Measurements from ENCODE around the gene ACER1. TPM values are rescaled to one million over a fixed set of nuclear protein-coding genes. Genes with fewer than 3 reads are reported as not detected.

ACER1 gene
- total and polyA plus RNA-seq, 2 of the 13 experiments (the other 11 are each of a cell fraction or from before 2014, with no cell fraction given) = not detected

DNA sequence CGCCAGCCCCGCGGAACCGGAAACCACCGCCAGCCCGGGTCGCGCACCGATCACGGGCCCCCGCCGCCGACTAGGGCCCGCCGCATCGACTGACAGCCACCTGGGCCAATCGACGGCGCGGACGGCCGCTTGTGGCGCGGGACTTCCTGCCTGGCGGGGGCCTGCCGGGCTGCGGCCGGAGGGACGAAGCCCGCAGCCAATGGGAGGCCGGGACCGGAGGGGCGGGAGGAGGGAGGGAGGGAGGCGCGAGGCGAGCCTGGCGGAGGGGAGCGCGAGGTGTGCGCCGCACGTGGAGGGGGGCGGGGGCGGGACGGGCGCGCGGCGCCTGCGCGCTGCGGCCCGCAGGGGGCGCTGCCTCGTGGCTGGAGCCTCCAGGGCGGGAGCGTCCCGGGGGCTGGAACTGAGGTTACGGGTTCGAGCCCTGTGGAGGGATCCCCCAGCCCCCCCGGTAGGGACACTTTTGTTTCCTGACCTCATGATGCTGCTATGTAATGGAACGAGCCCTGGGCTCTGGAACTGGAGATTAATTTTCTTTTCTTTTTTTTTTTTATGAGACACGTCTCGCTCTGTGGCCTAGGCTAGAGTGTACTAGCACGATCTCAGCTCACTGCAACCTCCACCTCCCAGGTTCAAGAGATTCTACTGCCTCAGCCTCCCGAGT, 53.4 kb downstream of the ACER1 start, which contains the start of gene MLLT1 (continued):
- TF ChIP-seq, protein P1, sequence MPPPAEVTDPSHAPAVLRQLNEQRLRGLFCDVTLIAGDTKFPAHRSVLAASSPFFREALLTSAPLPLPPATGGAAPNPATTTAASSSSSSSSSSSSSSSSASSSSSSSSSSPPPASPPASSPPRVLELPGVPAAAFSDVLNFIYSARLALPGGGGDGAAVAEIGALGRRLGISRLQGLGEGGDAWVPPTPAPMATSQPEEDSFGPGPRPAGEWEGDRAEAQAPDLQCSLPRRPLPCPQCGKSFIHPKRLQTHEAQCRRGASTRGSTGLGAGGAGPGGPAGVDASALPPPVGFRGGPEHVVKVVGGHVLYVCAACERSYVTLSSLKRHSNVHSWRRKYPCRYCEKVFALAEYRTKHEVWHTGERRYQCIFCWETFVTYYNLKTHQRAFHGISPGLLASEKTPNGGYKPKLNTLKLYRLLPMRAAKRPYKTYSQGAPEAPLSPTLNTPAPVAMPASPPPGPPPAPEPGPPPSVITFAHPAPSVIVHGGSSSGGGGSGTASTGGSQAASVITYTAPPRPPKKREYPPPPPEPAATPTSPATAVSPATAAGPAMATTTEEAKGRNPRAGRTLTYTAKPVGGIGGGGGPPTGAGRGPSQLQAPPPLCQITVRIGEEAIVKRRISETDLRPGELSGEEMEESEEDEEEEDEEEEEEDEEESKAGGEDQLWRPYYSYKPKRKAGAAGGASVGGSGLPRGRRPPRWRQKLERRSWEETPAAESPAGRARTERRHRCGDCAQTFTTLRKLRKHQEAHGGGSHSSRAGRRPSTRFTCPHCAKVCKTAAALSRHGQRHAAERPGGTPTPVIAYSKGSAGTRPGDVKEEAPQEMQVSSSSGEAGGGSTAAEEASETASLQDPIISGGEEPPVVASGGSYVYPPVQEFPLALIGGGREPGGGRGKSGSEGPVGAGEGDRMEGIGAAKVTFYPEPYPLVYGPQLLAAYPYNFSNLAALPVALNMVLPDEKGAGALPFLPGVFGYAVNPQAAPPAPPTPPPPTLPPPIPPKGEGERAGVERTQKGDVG (CRISPR knock-in tag; IDR thresholded peaks at IDR 0.05; ENCODE audit: borderline replicate concordance) = no peak
- TF ChIP-seq MED8 (CRISPR knock-in tag; IDR thresholded peaks at IDR 0.05; ENCODE audit: insufficient replicate concordance) (no peak), MYPOP (CRISPR knock-in tag; IDR thresholded peaks at IDR 0.05) (no peak), PRPF4 (IDR thresholded peaks at IDR 0.05; ENCODE audit: low read depth, low read length, poor library complexity, severe bottlenecking) (no peak), NFAT5 (CRISPR knock-in tag; IDR thresholded peaks at IDR 0.05) (peak; percentile 75; the same call in 1 of the 2 replicates), RBFOX2 (IDR thresholded peaks at IDR 0.05; ENCODE audit: low read depth, low read length) (peak; percentile 73), ZNF441 (CRISPR knock-in tag; IDR thresholded peaks at IDR 0.05; ENCODE audit: borderline replicate concordance) (no peak), LCORL (IDR thresholded peaks at IDR 0.05) (no peak), LCORL (CRISPR knock-in tag; IDR thresholded peaks at IDR 0.05) (no peak), ZSCAN31 (CRISPR knock-in tag; IDR thresholded peaks at IDR 0.05; ENCODE audit: low read depth) (peak; percentile 54), ZNF253 (CRISPR knock-in tag; IDR thresholded peaks at IDR 0.05; ENCODE audit: borderline replicate concordance) (0 out of 2 replicates have a peak, but pooled peaks have one; percentile 17), ZNF572 (CRISPR knock-in tag; IDR thresholded peaks at IDR 0.05) (no peak), TBX3 (IDR thresholded peaks at IDR 0.05; ENCODE audit: borderline replicate concordance) (no peak), MLLT10 (CRISPR knock-in tag; IDR thresholded peaks at IDR 0.05) (no peak), GATAD1 (CRISPR knock-in tag; IDR thresholded peaks at IDR 0.05) (peak; percentile 68; the same call in 1 of the 2 replicates), SRF (IDR thresholded peaks at IDR 0.05; ENCODE audit: low read depth, low read length) (no peak)
- TF ChIP-seq, protein P2, sequence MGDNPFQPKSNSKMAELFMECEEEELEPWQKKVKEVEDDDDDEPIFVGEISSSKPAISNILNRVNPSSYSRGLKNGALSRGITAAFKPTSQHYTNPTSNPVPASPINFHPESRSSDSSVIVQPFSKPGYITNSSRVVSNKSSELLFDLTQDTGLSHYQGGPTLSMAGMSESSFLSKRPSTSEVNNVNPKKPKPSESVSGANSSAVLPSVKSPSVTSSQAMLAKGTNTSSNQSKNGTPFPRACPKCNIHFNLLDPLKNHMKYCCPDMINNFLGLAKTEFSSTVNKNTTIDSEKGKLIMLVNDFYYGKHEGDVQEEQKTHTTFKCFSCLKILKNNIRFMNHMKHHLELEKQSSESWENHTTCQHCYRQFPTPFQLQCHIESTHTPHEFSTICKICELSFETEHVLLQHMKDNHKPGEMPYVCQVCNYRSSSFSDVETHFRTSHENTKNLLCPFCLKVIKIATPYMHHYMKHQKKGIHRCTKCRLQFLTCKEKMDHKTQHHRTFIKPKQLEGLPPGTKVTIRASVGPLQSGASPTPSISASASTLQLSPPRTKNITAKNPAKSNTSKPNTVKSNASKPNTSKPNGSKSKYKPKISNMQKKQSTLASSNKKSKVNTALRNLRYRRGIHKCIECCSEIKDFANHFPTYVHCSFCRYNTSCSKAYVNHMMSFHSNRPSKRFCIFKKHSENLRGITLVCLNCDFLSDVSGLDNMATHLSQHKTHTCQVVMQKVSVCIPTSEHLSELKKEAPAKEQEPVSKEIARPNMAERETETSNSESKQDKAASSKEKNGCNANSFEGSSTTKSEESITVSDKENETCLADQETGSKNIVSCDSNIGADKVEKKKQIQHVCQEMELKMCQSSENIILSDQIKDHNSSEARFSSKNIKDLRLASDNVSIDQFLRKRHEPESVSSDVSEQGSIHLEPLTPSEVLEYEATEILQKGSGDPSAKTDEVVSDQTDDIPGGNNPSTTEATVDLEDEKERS (CRISPR knock-in tag; IDR thresholded peaks at IDR 0.05) = peak; percentile 52; the same call in 1 of the 2 replicates
